ENCODE measurements around the gene PAPLN.

Gene PAPLN

DNA sequence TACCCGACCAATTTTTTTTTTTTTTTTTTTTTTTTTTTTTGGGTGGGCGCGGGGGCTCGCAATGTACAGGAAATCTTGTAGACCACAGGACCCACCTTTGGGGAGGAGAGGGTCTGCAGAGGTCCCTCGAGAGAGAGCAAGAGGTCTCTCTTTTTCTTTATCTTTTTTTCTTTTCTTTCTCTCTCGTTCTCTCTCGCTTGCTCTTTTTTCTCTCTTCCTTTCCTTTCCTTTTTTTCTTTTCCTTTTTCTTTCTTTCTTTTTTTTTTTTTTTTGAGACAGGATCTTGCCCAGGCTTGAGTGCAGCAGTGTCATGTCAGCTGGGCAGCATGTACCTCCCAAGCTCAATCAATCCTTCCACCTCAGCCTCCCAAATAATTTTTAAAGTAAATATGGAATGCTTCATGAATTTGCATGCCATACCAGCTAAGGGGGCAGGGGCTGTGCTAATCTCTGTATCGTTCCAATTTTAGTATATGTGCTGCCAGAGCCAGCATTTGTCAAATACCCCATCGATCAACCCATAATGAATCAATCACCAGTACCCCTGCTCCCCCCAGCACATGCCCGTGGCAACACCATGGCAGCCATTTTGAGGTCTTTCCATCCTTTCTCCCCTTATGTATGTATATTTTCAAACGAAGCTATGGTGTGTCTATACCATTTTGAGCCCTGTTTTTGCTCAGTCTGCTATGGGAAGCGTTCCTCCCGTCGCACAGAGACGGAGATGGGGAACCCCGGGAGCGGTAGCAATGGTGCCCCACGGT, 9.3 kb downstream of the PAPLN start:
- DNase-seq: no peak

DNA sequence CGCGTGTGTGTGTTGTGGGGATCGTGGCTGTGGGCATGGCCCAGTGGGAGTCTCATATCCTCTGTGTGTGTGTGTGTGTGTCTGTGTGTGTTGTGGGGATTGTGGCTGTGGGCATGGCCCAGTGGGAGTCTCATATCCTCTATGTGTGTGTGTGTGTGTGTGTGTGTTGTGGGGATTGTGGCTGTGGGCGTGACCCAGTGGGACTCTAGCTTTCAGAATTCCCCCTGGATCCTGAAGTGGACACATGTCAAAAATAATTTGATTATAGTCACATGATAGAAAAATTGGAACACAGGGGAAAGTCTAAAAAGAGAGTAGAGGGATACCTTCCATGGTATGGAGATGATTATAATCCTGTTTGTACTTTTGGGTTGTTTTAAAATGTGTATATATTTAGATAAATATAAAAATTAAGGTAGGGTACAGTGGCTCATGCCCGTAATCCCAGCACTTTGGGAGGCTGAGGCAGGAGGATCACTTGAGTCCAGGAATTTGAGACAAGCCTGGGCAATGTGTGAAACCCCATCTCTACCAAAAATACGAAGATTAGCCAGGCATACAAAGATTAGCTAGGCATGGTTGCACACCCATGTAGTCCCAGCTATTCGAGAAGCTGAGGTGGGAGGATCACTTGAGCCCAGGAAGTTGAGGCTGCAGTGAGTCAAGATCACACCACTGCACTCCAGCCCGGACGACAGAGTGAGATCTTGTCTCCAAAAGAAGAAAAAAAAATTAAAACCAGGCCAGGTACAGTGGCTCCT, 11.0 kb downstream of the PAPLN start:
- peak; percentile 28 for DNase-seq

DNA sequence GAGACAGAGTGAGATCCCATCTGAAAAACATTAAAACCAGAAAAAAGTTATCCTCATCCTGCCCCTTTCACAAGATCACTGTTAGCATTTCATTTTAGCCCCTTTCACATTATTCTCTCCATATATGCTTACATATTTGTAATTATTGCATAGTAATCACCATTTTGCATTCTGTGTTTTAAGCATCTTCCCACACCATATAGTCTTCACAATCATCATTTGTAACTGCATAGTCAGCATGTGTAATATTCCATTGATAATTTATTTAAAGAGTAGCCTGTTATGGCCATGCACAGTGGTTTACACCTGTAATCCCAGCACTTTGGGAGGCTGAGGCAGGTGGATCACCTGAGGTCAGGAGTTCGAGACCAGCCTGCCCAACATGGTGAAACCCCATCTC, 11.8 kb downstream of the PAPLN start:
- no peak for DNase-seq

DNA sequence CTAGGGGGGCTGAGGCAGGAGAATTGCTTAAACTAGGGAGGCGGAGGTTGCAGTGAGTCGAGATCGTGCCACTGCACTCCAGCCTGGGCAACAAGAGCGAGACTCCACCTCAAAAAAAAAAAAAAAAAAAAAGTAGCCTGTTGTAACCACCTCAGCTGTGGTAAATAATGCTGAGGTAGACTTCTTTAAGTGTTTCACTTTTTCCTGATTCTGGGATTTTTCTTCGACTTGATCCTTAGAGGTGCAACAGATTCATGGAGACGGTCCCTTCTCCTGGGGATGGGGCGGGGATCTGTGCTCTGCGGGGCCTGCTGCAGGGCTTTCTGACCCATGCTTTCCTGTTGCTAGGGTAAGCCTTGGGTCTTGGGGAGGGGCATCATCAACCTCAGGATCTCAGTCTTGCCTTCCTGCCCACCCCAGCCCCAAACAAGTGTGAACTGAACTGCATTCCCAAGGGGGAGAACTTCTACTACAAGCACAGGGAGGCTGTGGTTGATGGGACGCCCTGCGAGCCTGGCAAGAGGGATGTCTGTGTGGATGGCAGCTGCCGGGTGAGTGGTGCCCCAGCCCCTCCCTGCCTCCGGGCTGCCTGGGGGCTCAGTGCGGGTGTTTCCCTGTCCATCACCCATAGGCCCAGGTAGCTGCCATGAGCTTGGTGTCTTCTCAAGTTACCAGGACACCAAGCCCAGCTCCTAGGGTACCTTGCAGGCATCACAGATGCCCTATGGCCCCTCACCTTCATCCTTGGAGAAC, 12.4 kb downstream of the PAPLN start:
- DNase-seq: no peak

- no peak for DNase-seq
Measured at GRCh38 chr14:73250317-73250713, 13.0 kb downstream of the PAPLN start.

DNA sequence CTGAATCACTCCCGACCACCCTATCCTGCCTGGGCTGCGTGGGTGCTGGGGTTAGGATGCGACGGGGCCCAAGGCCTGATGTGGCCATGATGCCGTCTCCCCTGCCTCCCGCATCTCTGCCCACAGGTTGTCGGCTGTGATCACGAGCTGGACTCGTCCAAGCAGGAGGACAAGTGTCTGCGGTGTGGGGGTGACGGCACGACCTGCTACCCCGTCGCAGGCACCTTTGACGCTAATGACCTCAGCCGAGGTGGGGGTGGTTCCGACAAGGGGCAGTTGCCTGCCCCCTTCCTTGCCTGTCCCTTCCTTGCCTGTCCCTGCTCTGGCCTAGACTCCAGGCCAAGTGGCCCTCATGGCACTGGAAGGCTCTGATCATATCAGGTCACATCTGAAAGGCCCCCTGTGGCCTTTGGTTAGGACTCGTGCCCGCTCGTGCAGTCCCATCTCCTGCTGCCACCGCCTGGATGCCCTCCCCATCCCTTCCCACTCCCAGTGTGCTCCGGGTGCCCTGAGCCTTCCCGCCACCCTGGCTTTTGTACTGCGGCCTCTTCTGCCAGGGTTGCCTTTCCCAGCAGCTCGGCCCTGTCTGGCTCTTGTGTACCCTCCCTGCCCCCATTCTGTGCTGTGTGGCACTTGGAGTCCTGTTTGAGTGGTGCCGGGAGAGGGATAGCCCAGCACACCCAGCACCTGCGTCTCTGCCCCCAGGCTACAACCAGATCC, 13.6 kb downstream of the PAPLN start:
- DNase-seq: no peak

DNA sequence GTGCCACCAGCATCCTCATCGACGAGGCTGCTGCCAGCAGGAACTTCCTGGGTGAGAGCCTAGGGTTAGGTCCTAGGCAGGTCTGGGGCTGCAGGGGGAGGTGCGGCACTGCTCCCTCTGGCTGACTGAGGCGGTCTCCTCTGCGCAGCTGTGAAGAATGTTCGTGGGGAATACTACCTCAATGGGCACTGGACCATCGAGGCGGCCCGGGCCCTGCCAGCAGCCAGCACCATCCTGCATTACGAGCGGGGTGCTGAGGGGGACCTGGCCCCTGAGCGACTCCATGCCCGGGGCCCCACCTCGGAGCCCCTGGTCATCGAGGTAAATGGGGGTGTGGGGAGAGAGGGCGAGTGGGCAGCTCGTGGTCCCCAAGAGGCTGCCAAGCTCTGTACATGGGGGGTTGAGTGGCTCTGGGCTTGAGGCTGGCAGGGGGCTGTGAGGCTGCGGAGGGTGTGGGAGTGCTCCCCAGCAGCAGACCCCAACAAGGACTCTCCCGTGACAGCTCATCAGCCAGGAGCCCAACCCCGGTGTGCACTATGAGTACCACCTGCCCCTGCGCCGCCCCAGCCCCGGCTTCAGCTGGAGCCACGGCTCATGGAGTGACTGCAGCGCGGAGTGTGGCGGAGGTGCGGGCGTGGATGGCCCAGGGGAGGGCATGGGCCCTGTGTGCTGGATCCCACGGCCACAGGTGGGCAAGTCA, 14.4 kb downstream of the PAPLN start:
- no peak for DNase-seq

DNA sequence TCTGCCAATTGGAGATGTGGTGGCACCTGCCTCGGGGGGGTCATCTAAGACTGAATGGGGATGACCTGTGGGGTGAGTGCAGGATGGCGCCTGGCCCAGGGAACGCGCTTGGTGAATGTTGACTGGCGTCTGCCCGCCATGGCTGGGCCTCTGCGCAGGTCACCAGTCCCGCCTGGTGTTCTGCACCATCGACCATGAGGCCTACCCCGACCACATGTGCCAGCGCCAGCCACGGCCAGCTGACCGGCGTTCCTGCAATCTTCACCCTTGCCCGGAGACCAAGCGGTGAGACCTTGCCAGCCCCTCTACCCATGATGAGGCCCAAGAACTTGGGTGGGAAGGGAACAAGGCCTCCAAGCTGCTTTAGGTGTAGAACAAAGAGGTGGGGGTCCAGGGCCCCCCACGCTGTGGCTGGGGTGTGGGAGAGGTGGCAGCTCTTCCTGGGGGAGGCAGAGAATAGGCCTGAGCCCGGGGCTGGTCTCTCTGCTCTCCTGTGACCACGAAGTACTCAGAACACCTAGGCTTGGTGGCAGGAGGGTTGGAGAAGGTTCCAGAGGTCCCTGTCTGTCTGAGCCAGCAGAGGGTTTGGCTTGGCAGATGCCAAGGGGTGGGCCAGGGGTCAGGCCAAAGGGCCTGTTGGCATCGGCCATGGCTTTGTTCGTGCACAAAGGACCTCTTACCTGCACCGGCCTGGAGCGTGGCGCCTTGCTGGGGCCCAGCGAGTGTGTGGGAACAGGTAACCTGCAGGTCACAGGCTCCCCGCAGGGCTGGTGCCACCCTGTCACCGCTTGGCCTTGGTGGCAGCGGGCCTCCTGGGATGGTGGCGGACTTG, 15.4 kb downstream of the PAPLN start:
- no peak for DNase-seq

DNA sequence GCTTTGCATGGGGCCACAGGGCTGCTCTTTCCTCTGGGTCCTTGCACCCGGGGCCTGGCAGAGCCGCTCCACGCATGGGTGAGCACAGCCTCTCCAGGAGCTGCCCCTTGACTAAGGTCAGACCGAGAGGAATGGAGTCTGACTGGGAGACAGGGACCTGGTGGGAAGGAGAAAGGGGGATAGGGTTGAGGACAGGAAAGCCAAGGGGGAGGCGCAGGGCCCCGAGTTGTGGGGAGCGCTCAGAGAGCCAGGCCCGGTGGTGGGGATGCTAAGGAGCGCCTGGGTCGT, 16.0 kb downstream of the PAPLN start:
- DNase-seq: no peak

DNA sequence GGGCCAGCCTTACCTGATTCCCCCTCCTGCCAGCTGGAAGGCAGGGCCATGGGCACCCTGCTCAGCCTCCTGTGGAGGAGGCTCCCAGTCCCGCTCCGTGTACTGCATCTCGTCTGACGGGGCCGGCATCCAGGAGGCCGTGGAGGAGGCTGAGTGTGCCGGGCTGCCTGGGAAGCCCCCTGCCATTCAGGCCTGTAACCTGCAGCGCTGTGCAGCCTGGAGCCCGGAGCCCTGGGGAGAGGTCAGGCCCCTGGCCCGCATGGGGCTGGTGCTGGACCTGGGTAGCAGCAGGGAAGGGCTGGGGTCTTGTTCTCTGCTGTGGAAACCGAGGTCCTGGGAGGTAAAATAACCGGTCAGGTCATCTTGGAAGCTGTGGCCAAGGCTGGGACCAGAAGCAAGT, 16.4 kb downstream of the PAPLN start:
- DNase-seq: no peak

DNA sequence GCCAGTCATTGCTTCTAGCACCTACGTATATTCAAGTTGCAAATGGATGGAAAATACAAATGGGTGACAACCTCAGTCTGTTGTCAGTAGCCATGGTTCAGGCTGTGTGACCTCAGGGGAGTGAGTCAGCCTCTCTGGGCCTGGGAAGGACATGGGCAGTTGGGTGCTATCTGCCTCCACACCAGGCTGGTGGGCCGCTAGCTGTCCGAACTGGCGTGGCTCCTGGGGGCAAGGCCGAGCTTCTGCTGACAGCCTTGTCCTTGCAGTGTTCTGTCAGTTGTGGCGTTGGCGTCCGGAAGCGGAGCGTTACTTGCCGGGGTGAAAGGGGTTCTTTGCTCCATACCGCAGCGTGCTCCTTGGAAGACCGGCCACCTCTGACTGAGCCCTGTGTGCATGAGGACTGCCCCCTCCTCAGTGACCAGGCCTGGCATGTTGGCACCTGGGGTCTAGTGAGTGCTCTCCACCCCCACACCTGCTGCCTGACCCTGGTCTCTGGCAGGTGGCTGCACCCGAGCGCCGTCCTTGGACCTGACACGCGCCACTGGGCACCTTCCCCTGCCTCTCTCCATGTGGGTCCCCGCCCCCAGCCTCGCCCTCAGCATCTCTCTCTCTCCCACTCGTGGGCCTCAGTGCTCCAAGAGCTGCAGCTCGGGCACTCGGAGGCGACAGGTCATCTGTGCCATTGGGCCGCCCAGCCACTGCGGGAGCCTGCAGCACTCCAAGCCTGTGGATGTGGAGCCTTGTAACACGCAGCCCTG, 17.1 kb downstream of the PAPLN start:
- no peak for DNase-seq

GRCh38 chr14:73255005-73255400, 17.7 kb downstream of the PAPLN start:
- no peak for DNase-seq

GRCh38 chr14:73255693-73256225, 18.5 kb downstream of the PAPLN start:
- DNase-seq: no peak

- DNase-seq: no peak
Measured at GRCh38 chr14:73258076-73258475, 20.8 kb downstream of the PAPLN start.

GRCh38 chr14:73258845-73259611, 21.7 kb downstream of the PAPLN start:
- no peak for DNase-seq

GRCh38 chr14:73259837-73260236, 22.5 kb downstream of the PAPLN start:
- no peak for DNase-seq

- DNase-seq: no peak
Measured at GRCh38 chr14:73260574-73260973, 23.3 kb downstream of the PAPLN start.

DNA sequence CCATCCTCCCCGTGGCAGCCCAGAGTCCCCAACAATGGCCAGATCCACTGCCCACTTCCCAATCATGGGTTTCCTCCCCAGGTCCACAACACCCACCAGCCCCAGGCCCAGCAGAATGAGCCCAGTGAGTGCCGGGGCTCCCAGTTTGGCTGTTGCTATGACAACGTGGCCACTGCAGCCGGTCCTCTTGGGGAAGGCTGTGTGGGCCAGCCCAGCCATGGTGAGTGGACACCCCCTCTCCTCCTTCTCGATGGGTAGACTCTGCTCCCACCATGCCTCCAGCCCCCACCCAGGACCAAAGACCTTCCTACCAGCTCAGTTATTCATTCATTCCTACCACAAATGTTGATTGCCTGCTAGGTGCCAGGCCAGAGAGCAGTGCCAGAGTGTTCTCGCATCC, 23.8 kb downstream of the PAPLN start:
- no peak for DNase-seq

DNA sequence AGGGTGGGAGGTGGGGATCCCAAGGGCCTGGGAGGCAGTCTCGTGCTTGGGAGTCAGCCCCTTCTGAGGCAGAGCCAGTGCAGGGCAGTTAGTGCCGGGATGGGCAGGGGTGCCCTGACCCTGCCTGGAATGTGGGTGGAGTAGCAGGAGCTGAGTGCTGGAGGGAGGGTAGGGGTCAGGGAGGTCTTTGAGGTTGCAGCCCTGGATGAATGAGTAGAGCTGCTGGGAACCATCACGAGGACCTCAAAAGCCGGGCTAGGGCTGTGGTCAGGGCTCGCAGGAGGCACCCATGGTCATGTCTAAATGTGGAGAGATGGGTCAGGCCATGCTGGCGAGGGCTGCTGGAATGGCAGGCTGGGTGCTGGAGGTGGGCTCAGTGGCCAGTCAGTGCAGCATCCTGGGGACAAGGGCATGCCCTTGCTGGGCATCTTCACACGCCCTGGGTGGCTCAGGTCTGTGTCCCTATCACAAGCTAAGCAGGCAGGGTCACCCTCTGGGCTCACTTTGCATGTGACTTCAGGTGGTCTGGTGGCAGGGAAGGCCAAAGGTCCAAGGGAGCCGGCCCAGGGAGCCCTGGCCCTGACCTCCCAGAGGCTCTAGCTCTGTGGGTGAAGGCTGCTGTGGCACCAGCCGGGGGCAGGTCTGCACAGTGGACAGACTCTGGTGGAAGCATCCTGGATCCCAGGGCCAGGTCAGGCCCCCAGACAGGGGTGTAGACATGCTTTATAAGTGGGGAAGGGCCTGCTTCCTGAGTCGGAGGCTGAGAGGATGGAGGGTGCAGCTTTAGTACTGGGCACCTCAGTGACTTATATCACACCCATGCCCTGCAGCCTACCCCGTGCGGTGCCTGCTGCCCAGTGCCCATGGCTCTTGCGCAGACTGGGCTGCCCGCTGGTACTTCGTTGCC, 24.5 kb downstream of the PAPLN start:
- DNase-seq: no peak
